H9 (cell line): ENCODE results near the gene GP1BA. TPM values are rescaled to one million over a fixed set of nuclear protein-coding genes. Genes with fewer than 3 reads are reported as not detected.

Experiments used
- DNase-seq: peaks from one replicate; pipeline ENCODE4 v3.0.0-alpha.2; 2017
- H2AFZ ChIP-seq: one replicate; pipeline ENCODE4 v1.6.1; 2013; ENCODE audit warnings: mild to moderate bottlenecking, low read length, control low read depth, moderate library complexity
- H2AK5ac ChIP-seq: 2 replicates; pipeline ENCODE4 v1.6.1; 2013; ENCODE audit warnings: low read length, control low read depth, mixed read lengths; ENCODE audit not compliant: insufficient read length
- H2BK120ac ChIP-seq: one replicate; pipeline ENCODE4 v1.6.1; 2013; ENCODE audit warnings: low read depth, mild to moderate bottlenecking, low read length, control low read depth, inconsistent platforms; ENCODE audit not compliant: poor library complexity, severe bottlenecking
- H2BK12ac ChIP-seq: 2 replicates; pipeline ENCODE4 v1.6.1; 2013; ENCODE audit warnings: low read length, control low read depth, mixed read lengths, low read depth; ENCODE audit not compliant: insufficient read length
- H2BK15ac ChIP-seq: 2 replicates; pipeline ENCODE4 v1.6.1; 2013; ENCODE audit warnings: low read depth, low read length, control low read depth
- H2BK20ac ChIP-seq: one replicate; pipeline ENCODE4 v1.6.1; 2013; ENCODE audit warnings: low read depth, mild to moderate bottlenecking, low read length, control low read depth, inconsistent platforms; ENCODE audit not compliant: poor library complexity, severe bottlenecking
- H2BK5ac ChIP-seq: 2 replicates; pipeline ENCODE4 v1.6.1; 2013; ENCODE audit warnings: low read length, control low read depth, mixed read lengths; ENCODE audit not compliant: insufficient read length
- H3K14ac ChIP-seq: 2 replicates; pipeline ENCODE4 v1.6.1; 2013; ENCODE audit warnings: low read length, control low read depth; ENCODE audit not compliant: insufficient read depth
- H3K18ac ChIP-seq: 2 replicates; pipeline ENCODE4 v1.6.1; 2013; ENCODE audit warnings: low read depth, mild to moderate bottlenecking, mixed read lengths, low read length, control low read depth; ENCODE audit not compliant: insufficient read length
- H3K23ac ChIP-seq: 2 replicates; pipeline ENCODE4 v1.6.1; 2013; ENCODE audit warnings: low read length, control low read depth, mixed read lengths, low read depth; ENCODE audit not compliant: insufficient read length
- H3K23me2 ChIP-seq: 2 replicates; pipeline ENCODE4 v1.6.1; 2013; ENCODE audit warnings: low read depth, mild to moderate bottlenecking, mixed read lengths, low read length, control low read depth; ENCODE audit not compliant: insufficient read length, poor library complexity, severe bottlenecking
- H3K27ac ChIP-seq: 2 replicates; pipeline ENCODE4 v1.5.1; 2013; ENCODE audit warnings: low read length, control low read depth, mixed read lengths, low read depth; ENCODE audit not compliant: insufficient read length
- H3K27me3 ChIP-seq: 2 replicates; pipeline ENCODE4 v1.6.1; 2013; ENCODE audit warnings: low read length, control low read depth, inconsistent platforms; ENCODE audit not compliant: insufficient read depth
- H3K4ac ChIP-seq: 2 replicates; pipeline ENCODE4 v1.6.1; 2013; ENCODE audit warnings: low read depth, mild to moderate bottlenecking, control low read depth, inconsistent platforms, low read length, moderate library complexity
- H3K4me1 ChIP-seq: 2 replicates; pipeline ENCODE4 v1.6.1; 2013; ENCODE audit warnings: low read length, control low read depth, inconsistent platforms; ENCODE audit not compliant: insufficient read depth
- H3K4me2 ChIP-seq: 2 replicates; pipeline ENCODE4 v1.6.1; 2013; ENCODE audit warnings: low read length, control low read depth, mixed read lengths; ENCODE audit not compliant: insufficient read length, insufficient read depth
- H3K56ac ChIP-seq: 2 replicates; pipeline ENCODE4 v1.6.1; 2013; ENCODE audit warnings: low read depth, mild to moderate bottlenecking, mixed read lengths, low read length, control low read depth; ENCODE audit not compliant: insufficient read length
- H3K79me1 ChIP-seq: 2 replicates; pipeline ENCODE4 v1.6.1; 2013; ENCODE audit warnings: low read depth, mild to moderate bottlenecking, moderate library complexity, low read length, control low read depth, inconsistent platforms; ENCODE audit not compliant: insufficient read depth, poor library complexity, severe bottlenecking
- H3K79me2 ChIP-seq: 2 replicates; pipeline ENCODE4 v1.6.1; 2013; ENCODE audit warnings: low read length, control low read depth, inconsistent platforms; ENCODE audit not compliant: insufficient read depth
- H3K9ac ChIP-seq: 2 replicates; pipeline ENCODE4 v1.6.1; 2013; ENCODE audit warnings: low read length, control low read depth, mixed read lengths; ENCODE audit not compliant: insufficient read length; ENCODE audit errors: extremely low read depth
- H3K9me3 ChIP-seq: one replicate; pipeline ENCODE4 v1.6.1; 2013; ENCODE audit warnings: low read depth, low read length, inconsistent platforms; ENCODE audit not compliant: control insufficient read depth
- H3T11ph ChIP-seq: one replicate; pipeline ENCODE4 v1.6.1; 2013; ENCODE audit warnings: mild to moderate bottlenecking, low read length, control low read depth, inconsistent platforms
- H4K20me1 ChIP-seq: one replicate; pipeline ENCODE4 v1.6.1; 2013; ENCODE audit not compliant: control insufficient read depth, insufficient read length, insufficient read depth
- H4K5ac ChIP-seq: 2 replicates; pipeline ENCODE4 v1.6.1; 2013; ENCODE audit warnings: low read depth, mild to moderate bottlenecking, mixed read lengths, low read length, control low read depth; ENCODE audit not compliant: insufficient read length
- H4K8ac ChIP-seq: replicated peaks from 2 replicates; pipeline ENCODE4 v1.6.1; 2013; ENCODE audit warnings: low read length, control low read depth, mixed read lengths, low read depth; ENCODE audit not compliant: insufficient read length
- H4K91ac ChIP-seq: 2 replicates; pipeline ENCODE4 v1.6.1; 2013; ENCODE audit warnings: low read depth, mild to moderate bottlenecking, moderate library complexity, mixed read lengths, low read length, control low read depth; ENCODE audit not compliant: insufficient read length
- H3K27ac Mint-ChIP-seq, 3 experiments: 2 replicates in 2 of 3; 3 replicates in 1 of 3; pipeline ENCODE4 v1.8.0; 2020 to 2021; ENCODE audit warnings: mixed read lengths in 3 of 3, mild to moderate bottlenecking in 1 of 3, moderate library complexity in 1 of 3
- H3K27me3 Mint-ChIP-seq: 2 replicates; pipeline ENCODE4 v1.8.0; 2021; ENCODE audit warnings: low read depth, mild to moderate bottlenecking, moderate library complexity, mixed read lengths
- H3K36me3 Mint-ChIP-seq, 3 experiments: 2 replicates in 2 of 3; 3 replicates in 1 of 3; pipeline ENCODE4 v1.8.0; 2020 to 2021; ENCODE audit warnings: low read depth in 3 of 3, mixed read lengths in 3 of 3; ENCODE audit not compliant: insufficient read depth in 1 of 3
- H3K4me1 Mint-ChIP-seq, 2 experiments: 2 replicates each; pipeline ENCODE4 v1.8.0; 2020; ENCODE audit warnings: mixed read lengths in 2 of 2
- H3K4me3 Mint-ChIP-seq, 2 experiments: 2 replicates in 1 of 2; 3 replicates in 1 of 2; pipeline ENCODE4 v1.8.0; 2020 to 2021; ENCODE audit warnings: mild to moderate bottlenecking in 2 of 2, mixed read lengths in 2 of 2, moderate library complexity in 1 of 2
- H3K9me3 Mint-ChIP-seq, 2 experiments: 2 replicates in 1 of 2; 3 replicates in 1 of 2; pipeline ENCODE4 v1.8.0; 2020; ENCODE audit warnings: mild to moderate bottlenecking in 2 of 2, mixed read lengths in 2 of 2, moderate library complexity in 1 of 2
- WGBS: extraction: QIAGEN DNeasy Blood & Tissue Kit; methylation state at CpG from one replicate; pipeline ENCODE4 v1.1.7; 2013; ENCODE audit warnings: missing lambda C conversion rate, low lambda C conversion rate, mixed read lengths; ENCODE audit not compliant: insufficient read length; ENCODE audit errors: extremely low coverage; 5-methylcytosine and 5-hydroxymethylcytosine counted together
- total RNA-seq: library from RNA; stranded (reverse); gene quantifications from 2 replicates; pipeline ENCODE4 v1.2.1, GENCODE V29; 2021
- TF ChIP-seq, protein P1 (sequence below): fragments of 200-600 bp; sonication (generic); conservative IDR thresholded peaks from 3 replicates; pipeline ENCODE4 v1.8.0; 2021; ENCODE audit warnings: antibody characterized with exemption, mild to moderate bottlenecking

GP1BA gene
- total RNA-seq, 1 experiment from 2014 or later: not detected

DNA sequence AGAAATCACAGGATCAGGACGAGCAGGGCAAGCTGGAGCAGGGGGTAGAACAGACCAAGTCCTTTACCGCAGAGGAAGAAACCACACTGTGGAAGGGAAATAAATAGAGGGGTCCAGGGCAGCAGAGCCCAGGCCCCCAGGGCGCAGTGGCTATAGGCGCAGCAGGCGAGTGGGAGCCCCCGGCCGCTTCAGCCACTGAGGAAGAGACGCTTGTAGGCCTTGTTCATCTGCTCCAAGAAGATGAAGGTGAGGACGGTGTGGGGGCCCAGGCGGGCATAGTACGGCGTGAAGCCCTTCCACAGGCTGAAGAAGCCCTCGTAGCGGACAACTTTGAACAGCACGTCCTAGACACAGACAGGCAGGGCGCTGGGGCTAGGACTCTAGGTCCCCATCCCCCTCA, 5.5 kb downstream of the GP1BA start:
- no peak overlapping the region for H3K56ac ChIP-seq
- peak; percentile 24 for DNase-seq
- TF ChIP-seq, protein P1, sequence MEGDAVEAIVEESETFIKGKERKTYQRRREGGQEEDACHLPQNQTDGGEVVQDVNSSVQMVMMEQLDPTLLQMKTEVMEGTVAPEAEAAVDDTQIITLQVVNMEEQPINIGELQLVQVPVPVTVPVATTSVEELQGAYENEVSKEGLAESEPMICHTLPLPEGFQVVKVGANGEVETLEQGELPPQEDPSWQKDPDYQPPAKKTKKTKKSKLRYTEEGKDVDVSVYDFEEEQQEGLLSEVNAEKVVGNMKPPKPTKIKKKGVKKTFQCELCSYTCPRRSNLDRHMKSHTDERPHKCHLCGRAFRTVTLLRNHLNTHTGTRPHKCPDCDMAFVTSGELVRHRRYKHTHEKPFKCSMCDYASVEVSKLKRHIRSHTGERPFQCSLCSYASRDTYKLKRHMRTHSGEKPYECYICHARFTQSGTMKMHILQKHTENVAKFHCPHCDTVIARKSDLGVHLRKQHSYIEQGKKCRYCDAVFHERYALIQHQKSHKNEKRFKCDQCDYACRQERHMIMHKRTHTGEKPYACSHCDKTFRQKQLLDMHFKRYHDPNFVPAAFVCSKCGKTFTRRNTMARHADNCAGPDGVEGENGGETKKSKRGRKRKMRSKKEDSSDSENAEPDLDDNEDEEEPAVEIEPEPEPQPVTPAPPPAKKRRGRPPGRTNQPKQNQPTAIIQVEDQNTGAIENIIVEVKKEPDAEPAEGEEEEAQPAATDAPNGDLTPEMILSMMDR: no peak
- peak overlapping the region; percentile 56 to 95; a peak in 2 of 5 replicates for H3K4me3 Mint-ChIP-seq
- H3T11ph ChIP-seq: no peak overlapping the region
- no peak overlapping the region for H4K5ac ChIP-seq
- H3K27ac ChIP-seq: no peak overlapping the region
- H3K4me1 Mint-ChIP-seq: peaks cover 37 to 43% of the 10 kb centered on the region in 2 experiments
- peaks cover 5% of the 10 kb centered on the region for H3K79me1 ChIP-seq
- H2BK20ac ChIP-seq: no peak overlapping the region
- no peak overlapping the region for H2AK5ac ChIP-seq
- H3K9me3 Mint-ChIP-seq: no peaks in the 10 kb centered on the region; a peak in 1 of 5 replicates
- no peak overlapping the region for H3K4ac ChIP-seq
- H4K8ac ChIP-seq: no peak overlapping the region
- H4K91ac ChIP-seq: no peak overlapping the region
- peaks cover 7% of the 10 kb centered on the region for H4K20me1 ChIP-seq
- H2BK120ac ChIP-seq: no peak overlapping the region
- no peak overlapping the region for H2BK15ac ChIP-seq
- H3K27ac Mint-ChIP-seq: no peak overlapping the region; a peak in 1 of 7 replicates
- H3K4me2 ChIP-seq: no peak overlapping the region
- peaks cover 1% of the 10 kb centered on the region for H3K27me3 Mint-ChIP-seq
- no peaks in the 10 kb centered on the region for H3K4me1 ChIP-seq
- no peak overlapping the region for H3K18ac ChIP-seq
- peaks cover 22 to 59% (median 38%) of the 10 kb centered on the region in 3 experiments for H3K36me3 Mint-ChIP-seq
- H3K23ac ChIP-seq: no peak overlapping the region
- no peak overlapping the region for H3K14ac ChIP-seq
- no peaks in the 10 kb centered on the region for H3K27me3 ChIP-seq
- H2BK5ac ChIP-seq: no peak overlapping the region
- H3K9ac ChIP-seq: no peak overlapping the region
- H3K9me3 ChIP-seq: no peaks in the 10 kb centered on the region
- peaks cover 17% of the 10 kb centered on the region for H3K23me2 ChIP-seq
- no peak overlapping the region for H2AFZ ChIP-seq
- H3K79me2 ChIP-seq: peaks cover 6% of the 10 kb centered on the region; the same call in 1 of the 2 replicates
- WGBS: no CpG with 5 or more reads among the region's 16 CpGs
- H2BK12ac ChIP-seq: no peak overlapping the region
